Hepatocyte (in vitro differentiated cells): ENCODE data around the gene STOML2.

Experiments
- EZH2 ChIP-seq: fragments of 200-600 bp; sonication (generic); IDR thresholded peaks from 2 replicates; pipeline ENCODE4 v1.6.1; 2016; ENCODE audit warnings: antibody characterized with exemption, mild to moderate bottlenecking, borderline replicate concordance
- EZH2phosphoT487 ChIP-seq: fragments of 200-600 bp; sonication (generic); IDR thresholded peaks from one replicate; pipeline ENCODE4 v1.6.1; 2018; ENCODE audit warnings: antibody characterized with exemption, mild to moderate bottlenecking, low read depth, moderate library complexity; ENCODE audit not compliant: unreplicated experiment, severe bottlenecking
- TF ChIP-seq, protein P1 (sequence below): fragments of 200-600 bp; sonication (generic); IDR thresholded peaks from 2 replicates; pipeline ENCODE4 v1.5.1; 2016; ENCODE audit warnings: antibody characterized with exemption, mild to moderate bottlenecking; ENCODE audit not compliant: poor library complexity

DNA sequence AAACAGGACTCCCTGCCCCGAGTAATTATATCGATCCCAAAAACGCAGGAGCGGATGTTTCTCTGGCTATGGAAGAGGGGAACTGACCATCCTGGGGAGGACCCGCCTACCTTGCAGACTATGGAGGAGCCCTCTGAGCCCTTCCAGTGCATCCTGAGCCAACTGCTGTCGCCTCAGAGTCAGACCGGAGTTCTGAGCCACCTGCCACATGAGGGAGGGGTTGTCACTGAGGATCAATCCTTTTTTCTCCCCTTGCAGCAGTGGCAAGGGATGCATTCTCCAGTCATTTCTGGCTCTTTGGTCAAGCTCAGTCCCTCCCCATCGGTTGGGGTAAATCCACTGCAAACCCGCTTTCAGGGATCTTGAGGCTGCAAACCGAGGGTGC, 23.9 kb downstream of the STOML2 start:
- TF ChIP-seq, protein P1, sequence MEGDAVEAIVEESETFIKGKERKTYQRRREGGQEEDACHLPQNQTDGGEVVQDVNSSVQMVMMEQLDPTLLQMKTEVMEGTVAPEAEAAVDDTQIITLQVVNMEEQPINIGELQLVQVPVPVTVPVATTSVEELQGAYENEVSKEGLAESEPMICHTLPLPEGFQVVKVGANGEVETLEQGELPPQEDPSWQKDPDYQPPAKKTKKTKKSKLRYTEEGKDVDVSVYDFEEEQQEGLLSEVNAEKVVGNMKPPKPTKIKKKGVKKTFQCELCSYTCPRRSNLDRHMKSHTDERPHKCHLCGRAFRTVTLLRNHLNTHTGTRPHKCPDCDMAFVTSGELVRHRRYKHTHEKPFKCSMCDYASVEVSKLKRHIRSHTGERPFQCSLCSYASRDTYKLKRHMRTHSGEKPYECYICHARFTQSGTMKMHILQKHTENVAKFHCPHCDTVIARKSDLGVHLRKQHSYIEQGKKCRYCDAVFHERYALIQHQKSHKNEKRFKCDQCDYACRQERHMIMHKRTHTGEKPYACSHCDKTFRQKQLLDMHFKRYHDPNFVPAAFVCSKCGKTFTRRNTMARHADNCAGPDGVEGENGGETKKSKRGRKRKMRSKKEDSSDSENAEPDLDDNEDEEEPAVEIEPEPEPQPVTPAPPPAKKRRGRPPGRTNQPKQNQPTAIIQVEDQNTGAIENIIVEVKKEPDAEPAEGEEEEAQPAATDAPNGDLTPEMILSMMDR = no peak
- TF ChIP-seq EZH2 (no peak), EZH2phosphoT487 (no peak)
